ENCODE results near the gene FDX1. TPM values are rescaled to one million over a fixed set of nuclear protein-coding genes. Genes with fewer than 3 reads are reported as not detected.

The FDX1 gene
- total and polyA plus RNA-seq, 2 of the 13 experiments (the other 11 are each of a cell fraction or from before 2014, with no cell fraction given): 4.5 to 13.1 TPM

- ChIA-PET CTCF (ENCODE audit: low intra/inter-chr PET ratio, low total read pairs) (no interaction called here), POLR2A (no interaction called here)
- WGBS (ENCODE audit: low lambda C conversion rate): 55% methylated on average over 8 of the region's 12 CpGs
- ATAC-seq: peak; percentile 66
- H3K27ac ChIP-seq (ENCODE audit: extremely low read length, insufficient read depth, low read length): no peak overlapping the region
- H4K20me1 ChIP-seq (ENCODE audit: insufficient read depth, low read length): no peaks in the 10 kb centered on the region
- TF ChIP-seq CENPBD1 (CRISPR knock-in tag; IDR thresholded peaks at IDR 0.05; ENCODE audit: borderline replicate concordance, low read depth): no peak
- no peak for TF ChIP-seq ZNF329 (CRISPR knock-in tag; IDR thresholded peaks at IDR 0.05; ENCODE audit: low read depth)
- peak; percentile 47; the same call in 1 of the 2 replicates for TF ChIP-seq CTCF (CRISPR knock-in tag; IDR thresholded peaks at IDR 0.05)
- TF ChIP-seq STAG1 (CRISPR knock-in tag; IDR thresholded peaks at IDR 0.05): peak; percentile 14; the same call in 1 of the 2 replicates
- H3K4me3 ChIP-seq (replicated peaks in 1 of 3; ENCODE audit: insufficient read depth in 1 of 3, low read depth in 2 of 3, low read length in 3 of 3): no peak overlapping the region
- intact Hi-C loops (cut with micrococcal nuclease; ENCODE audit: unreplicated experiment): no loop called here
- no peak overlapping the region for H2AFZ ChIP-seq (ENCODE audit: low read length)
- H3K79me2 ChIP-seq (ENCODE audit: insufficient read depth, low read length): no peaks in the 10 kb centered on the region
- BruUV-seq (replicated peaks): no TSS peak
- no peaks in the 10 kb centered on the region for H3K27me3 ChIP-seq (ENCODE audit: control insufficient read depth in 1 of 2, insufficient read depth in 2 of 2, low read length in 2 of 2)
- no peak overlapping the region for H3K4me2 ChIP-seq (ENCODE audit: low read depth, low read length)
- H3K9me3 ChIP-seq (ENCODE audit: low read length): no peaks in the 10 kb centered on the region
- no peak overlapping the region for H3K9ac ChIP-seq (ENCODE audit: insufficient read depth, low read depth, low read length)
- in situ Hi-C loops (cut with HindIII; ENCODE audit: extremely low pct_ligation_motif_present, low pct_unique_long_range_greater_than_20kb): no loop called here
- DNase-seq (ENCODE audit: low spot score): no peak
- no peak for FAIRE-seq
- peaks cover 5% of the 10 kb centered on the region for H3K4me1 ChIP-seq (ENCODE audit: insufficient read depth, low read length)
- no peaks in the 10 kb centered on the region for H3K36me3 ChIP-seq (replicated peaks in 1 of 2; ENCODE audit: control insufficient read depth in 1 of 2, insufficient read depth in 2 of 2, low read length in 2 of 2)
Measured at GRCh38 chr11:110478410-110478809, 48.7 kb downstream of the FDX1 start.

Data from HepG2 (cell line).